HG02571 (cell line): Measurements from ENCODE around the gene CPE.
"Not testable (repeated sequence)": the region's sequence is repeated elsewhere in the genome, so short reads cannot be mapped to it uniquely, and the experiment has no call there.

Experiments used
- ATAC-seq: cut with Tn5 transposase; IDR thresholded peaks from one replicate; pipeline ENCODE4 v1.9.1; 2021; ENCODE audit warnings: mild to moderate bottlenecking, moderate library complexity; ENCODE audit not compliant: unreplicated experiment

The CPE gene

DNA sequence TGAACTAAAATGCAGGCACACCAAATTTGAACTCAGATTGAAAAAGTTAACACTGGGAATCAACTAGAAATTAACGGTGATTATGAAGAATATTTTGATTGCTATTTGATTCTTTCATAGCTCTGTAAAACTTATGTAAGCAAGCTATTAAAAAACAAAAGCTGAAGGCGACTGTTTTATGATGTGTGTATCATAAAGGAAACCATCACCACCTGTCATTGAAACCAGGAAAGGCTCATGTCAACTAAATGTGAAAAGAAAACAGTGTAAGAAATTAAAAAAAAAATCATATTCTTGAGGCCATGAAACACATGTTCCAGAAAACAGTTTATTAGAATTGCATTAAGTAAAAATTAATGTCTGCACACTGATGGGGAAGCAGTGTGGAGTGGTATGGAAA lies 24.2 kb downstream of the CPE start:
- ATAC-seq = no peak

DNA sequence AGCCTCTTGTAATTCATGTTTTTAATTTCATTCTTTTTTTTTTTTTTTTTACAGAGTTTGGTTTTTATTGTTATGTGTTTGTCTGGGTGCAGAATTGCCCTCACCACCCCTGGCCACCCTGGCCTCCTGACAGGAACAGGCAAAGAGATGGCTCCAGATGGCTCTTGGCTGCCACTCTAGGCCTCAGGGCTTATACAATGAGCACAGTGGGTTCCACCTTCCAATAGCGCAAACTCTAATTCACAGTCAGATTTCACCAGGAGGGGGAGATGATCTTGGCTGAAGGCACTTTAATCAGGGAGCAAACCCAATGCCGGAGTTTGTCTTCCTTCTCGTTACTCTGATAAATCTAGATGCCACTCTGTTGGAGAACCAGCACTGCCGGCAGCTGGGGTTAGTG lies 24.8 kb downstream of the CPE start:
- ATAC-seq = no peak

DNA sequence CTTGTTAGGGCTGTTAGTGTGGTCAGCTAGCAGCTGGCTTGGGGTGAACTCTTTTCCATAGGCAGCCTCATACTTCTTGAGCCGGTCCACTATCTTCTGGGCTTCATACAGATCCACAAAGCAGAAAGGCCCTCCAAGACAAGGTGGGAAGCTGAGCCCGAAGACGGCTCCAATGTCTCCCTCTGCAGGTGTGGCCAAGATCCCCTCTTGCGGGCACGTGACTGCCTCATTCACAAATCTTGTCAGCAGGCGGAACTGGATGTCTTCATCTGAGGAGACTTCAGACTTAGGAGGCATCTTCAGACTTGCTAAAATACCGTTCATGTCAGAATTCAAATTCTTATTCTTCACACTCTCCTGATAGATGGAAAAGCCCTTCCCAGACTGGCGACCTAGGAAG lies 25.3 kb downstream of the CPE start:
- ATAC-seq = no peak

DNA sequence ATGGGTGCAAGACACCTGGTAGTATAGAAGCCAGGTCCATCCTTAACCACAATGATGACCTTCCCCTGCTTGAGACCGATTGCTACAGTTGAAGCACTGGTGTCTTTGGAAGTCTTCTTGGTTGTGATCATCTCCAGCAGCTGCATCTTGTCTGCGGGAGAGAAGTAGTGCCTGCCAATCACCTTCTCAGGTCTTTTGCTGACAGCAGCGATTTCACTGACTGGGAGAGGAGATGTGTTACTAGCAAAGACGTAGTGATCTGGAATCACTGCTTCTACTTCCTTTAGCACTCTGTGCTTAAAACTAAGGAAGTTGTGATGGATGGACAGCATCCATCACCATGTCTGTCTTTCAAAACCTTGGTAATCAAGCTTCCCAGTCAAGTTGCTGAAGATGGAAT lies 25.9 kb downstream of the CPE start:
- no peak for ATAC-seq

DNA sequence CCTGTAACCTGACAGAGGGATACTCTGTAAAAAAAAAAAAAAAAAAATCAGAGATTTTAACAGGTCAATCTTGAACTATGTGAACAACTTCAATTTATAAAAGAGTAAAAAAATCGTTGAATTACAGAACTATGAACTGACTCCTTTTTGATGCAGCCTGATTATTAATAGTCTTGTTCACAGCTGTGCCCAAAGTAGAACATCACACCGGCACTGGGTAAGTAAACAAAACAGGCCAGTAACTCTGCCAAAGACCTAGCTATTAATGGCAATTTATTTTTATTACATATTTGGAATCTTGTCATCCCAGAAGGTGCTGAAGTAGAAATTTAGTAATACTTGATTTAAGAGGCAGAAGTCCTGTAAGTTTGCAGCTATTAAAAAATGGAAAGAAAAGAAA lies 31.4 kb downstream of the CPE start:
- ATAC-seq = no peak

DNA sequence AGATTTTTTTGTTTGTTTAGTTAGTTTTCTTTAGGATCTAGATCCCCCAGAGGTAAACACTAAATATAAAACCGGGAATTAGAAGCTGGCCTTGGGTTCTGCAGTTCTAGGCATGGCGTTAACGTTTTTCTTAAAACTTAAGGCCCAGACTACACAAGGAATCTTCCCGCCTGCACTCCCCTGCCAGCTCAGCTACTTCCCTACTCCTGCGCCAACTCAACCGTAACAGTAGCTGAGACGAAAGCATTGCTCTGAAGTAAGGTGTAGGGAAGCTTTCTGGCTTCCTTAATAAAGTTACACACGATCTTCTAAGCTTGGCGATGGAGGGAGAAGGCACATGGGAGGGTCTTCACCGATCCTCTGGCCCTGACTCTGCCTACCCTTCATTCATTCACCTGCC lies 37.1 kb downstream of the CPE start:
- no peak for ATAC-seq

DNA sequence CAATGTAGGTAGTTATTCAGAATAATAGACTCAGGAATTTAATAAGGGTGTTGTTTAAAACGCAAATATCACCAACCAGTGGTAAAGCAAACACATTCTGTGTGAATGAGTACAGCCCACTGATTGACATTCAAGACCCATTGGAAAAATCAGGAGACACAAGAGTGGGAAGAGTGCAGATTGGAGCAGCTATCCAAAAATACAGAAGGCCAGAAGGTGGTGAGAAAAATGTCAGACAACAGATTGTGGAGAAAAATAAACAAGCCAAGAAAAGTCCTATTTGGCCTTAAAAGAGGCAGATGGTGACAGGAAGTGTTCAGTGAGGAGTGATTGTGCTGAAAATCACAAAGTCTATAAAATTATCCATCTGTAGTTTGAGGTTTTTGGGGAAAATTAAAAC lies 39.3 kb downstream of the CPE start:
- no peak for ATAC-seq

DNA sequence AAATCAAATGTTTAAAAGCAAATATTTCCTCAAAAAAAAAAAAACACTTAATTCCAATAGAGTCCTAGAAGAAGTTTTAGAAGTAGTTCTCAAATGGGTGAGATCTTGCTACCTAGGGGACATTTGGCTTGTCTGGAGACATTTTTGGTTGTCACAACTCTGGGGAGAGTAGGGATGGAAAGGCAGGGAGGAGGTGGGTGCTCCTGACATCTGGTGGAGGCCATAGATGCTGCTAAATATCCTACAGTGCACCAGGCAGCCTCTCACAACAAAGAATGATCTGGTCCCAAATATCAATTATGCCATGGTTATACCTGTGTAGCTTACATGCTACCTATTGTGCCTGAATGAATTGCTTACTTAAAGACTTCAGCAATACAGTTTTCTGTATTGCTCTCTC lies 46.8 kb downstream of the CPE start:
- ATAC-seq = no peak

DNA sequence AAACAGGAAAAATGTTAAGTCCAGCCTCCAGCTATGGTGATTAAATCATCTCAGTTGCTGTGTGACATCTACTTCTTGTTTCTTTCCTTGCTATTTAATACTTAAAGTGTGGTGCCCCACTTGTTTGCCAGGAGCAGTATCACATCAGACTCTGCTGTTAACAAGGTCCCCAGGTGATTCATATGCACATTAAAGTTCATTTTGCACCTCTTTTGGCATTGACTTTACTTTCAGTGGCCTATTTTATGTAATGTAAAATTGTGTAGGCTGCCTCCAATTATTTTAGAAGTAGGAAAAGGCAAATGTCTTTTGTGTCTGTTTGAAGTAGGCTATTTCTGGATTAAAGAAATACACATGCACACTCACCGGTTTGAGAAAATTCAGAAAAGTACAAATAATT lies 47.5 kb downstream of the CPE start:
- no peak for ATAC-seq

DNA sequence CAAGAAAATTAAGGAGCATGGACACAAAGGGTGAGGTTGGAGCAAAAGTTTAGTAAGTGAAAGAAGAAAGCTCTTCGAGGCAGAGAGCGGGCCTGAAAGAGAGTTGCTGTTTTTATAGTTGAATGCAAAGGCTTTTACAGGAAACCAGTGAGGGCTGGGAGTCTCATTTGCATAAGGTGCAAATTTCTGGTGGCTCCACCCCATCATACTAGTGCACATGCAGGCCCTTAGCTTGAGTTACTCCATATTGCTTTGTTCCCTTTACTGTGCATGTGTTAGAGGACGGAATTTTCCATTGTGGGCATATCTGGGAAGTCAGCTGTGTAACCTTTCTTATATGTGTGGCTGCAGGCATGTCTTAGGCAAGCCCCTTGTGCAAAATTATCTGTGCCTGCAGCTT lies 48.0 kb downstream of the CPE start:
- no peak for ATAC-seq

DNA sequence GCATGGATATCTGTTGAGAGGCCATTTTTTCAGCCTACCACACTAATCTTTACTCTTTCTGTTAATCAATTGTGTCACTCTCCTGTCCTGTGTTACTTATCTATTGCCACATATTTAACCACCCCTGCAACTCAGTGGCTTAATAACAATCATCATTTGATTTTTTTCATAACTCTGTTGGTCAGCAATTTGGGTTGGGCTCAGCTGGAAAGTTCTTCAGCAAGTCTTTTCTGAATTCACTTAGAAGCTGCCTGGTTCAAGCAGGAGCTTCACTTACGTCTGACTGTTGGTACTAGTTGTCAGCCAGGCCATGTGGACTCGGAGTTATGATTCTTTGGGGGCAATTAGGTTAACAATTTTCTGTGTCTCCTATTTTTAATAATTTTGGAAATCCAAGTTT lies 50.1 kb downstream of the CPE start:
- no peak for ATAC-seq

DNA sequence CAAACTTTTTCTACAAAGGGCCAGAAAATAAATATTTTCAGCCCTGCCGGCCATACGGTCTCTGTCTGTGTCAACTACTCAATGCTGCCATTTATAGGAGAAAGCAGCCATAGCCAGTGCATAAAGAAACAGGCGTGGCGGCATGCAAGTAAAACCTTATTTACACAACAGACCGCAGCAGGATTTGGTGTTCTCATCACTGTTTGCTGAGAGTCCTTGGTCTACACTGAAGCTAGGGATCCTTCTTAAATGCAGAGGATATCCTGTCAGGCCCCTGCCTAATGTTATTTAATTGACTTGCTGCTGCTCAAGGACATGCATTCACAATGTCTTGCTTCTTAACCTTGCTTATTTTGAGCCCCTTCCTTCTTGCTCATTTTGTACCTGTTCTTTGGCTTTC lies 54.7 kb downstream of the CPE start:
- ATAC-seq = no peak

DNA sequence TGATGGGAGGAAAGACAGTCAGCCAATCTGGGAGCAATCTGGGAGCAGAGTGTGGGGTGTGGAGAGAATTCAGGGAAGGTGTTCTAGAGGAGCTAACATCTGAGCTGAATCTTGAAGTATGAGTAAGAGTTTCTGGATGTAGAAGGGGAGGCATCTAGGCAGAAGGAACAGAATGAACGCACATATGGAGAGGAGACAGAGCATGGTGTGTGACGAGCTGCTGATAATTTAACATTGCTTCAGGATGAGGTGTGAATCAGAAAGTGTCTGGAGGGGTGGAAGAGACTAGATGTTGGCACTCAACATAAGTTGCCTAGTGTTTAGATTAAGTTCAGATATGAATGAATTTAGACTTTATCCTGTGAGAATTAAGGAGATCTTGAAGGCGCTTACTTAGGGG lies 58.9 kb downstream of the CPE start:
- no peak for ATAC-seq

DNA sequence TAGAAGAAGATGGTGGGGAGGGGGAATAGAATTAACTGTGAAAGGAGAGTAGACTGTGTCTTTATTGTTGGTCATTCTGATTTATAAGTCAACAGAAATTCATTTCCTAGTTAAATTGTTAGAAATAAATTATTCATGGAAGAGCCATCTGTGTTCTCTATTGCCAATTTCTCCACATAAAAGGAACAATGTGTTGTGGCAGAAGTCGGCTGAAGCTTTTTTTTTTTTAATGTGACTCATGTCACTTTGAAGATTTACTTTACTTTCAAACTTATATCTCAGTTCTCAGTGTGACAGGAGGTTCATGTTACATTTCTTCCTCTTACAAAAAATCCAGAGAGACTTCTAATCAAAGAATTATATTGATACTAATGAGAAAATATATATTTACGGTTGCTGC lies 60.5 kb downstream of the CPE start:
- ATAC-seq = no peak

DNA sequence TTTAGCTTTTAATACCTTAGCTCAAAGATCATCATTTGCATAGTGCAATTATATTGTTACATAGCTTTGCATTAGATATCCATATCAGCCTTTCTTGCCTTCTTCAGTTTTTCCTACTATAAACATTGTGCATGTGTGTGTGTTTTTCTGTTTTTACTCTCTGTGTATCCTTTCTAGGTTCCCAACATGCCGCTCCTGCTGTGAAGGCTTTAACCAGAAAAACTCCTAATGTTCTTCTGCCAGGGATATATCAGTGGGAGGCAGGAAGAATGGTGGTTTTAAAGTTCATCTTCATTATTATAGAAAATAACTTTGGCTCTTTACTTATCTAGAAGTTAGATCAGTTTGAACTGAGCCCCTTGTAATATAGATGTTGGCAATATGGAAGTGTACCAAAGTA lies 61.2 kb downstream of the CPE start:
- no peak for ATAC-seq

DNA sequence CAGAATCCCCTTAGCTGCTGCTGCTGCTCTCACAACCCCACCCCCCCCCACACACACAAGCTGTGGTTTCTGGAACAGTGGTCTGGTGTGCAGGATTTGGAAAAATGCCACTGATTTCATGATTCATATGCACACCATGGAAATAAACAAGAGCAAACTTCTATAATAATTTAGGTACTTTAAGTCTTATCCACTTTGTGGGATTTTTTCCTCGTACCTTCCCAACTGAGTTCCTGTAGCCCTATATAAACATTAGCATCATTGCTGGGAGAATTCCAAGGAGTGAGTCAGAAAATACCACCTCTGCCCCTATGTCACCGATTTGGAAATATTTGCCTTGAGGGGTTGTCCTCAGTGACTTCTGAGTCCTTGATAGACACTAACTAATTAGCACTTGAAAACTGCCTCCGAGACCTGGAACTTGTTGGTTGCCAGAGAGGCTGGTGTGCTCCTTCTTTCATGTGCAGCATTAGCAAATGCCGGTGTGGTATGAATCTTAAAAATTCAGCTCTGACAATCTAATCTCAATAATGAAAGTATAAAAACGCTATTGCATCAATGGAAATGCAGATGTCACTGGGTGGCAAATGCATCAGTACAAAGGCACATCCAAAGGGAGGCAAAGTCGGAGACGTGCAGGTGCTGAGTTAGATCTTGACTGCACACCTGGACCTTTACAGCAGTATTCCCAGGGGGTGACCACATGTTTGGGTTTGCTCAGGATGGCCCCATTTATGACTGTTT lies 61.8 kb downstream of the CPE start:
- no peak for ATAC-seq

DNA sequence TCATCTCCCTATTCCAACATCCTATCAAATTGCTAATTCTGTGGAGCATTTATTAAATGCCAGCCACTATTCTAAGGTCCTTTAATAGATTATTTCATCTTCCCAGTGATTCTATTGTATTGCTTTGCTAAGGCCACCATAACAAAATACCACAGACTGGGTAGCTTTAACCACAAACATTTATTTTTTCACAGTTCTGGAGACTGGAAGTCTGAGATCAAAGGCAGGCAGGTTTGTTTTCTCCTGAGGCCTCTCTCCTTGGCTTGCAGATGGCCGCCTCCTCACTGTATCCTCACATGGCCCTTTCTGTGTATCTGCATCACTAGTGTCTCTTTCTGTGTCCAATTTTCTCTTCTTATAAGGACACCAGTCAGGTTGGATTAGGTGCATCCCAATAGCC lies 64.5 kb downstream of the CPE start:
- ATAC-seq = no peak

DNA sequence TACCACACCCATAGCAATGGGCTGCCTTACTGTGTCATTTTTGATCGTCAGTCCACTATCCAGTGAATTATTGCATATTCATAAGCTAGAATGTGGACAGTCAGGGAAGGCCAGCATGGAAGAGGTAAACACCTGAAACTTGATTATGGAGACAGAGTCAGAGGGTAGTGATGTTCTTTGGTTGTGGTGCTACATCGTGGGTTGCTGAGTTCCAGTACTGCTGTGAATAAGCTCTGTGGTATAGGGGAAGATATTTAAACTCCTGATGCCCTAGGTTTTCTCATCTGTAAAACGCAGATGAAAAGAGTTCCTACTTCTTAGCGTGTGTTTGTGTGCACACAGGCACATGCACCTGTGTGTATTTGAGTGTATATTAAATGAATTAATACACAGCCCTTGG lies 69.9 kb downstream of the CPE start:
- no peak for ATAC-seq

DNA sequence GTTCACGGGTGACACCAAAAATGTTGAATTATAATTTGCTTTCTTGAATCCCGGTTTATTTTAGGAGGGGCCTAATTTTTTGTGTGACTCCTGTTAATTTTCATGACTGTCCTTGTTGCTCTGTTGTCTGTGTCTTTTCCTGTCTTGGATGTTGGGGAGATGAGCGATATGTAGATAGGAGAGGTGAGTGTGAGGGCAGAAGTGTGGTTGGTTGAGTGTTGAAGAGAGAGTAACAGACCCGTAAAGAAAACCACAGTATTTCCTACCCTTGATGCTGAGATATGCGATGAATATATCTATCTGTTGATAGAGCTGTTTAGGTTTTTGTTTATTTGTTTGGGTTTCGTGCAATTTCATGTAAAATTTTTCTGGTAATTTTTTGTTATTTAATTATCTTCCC lies 70.5 kb downstream of the CPE start:
- no peak for ATAC-seq

DNA sequence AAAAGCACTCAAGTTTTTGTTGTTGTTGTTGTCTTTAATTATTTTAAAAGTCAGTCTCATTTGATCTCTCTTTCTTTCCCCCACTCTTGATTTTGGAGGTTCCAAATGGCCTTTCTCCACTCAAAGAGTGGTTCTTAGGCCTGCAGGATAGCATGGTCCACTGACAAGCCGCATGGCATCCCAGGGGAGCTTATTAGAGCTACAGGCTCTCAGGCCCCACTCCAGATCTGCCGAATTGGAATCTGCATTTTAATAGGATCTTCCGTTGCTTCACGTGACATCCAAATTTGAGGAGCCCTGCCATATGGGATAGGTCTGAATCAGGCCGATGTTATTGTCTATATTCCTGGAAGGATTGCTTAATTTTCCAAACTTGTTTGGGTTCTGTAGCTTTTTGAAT lies 72.1 kb downstream of the CPE start:
- ATAC-seq = no peak

DNA sequence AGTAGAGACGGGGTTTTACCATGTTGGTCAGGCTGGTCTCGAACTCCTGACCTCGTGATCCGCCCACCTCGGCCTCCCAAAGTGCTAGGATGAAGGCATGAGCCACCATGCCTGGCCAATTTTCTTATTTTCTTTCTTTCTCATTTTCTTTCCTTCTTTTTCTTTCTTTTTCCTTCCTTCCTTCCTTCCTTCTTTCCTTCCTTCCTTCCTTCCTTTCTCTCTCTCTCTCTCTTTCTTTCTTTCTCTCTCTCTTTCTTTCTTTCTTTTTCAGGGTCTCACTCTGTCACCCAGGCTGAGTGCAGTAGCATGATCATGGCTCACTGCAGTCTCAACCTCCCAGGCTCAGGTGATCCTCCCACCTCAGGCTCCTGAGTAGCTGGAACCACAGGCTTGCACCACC lies 74.3 kb downstream of the CPE start:
- not testable (repeated sequence) for ATAC-seq

DNA sequence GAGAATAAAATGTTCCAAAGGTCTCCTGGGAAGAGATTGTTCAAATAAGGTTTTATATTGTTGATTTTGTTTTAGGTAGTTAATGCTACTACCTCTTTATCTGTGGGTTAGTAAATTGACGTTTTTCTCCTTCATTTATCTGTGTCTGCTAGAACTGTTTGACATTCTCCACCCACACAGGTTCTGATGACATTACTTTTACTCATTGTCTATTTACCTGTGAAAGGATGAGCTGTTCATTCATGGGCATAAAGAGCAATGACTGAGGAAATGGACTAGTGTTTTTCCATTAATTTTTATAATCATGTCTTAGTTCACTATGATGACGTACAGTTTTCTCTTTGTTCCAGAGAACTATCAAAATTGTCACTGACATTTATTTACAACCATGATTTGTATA lies 75.6 kb downstream of the CPE start:
- no peak for ATAC-seq

DNA sequence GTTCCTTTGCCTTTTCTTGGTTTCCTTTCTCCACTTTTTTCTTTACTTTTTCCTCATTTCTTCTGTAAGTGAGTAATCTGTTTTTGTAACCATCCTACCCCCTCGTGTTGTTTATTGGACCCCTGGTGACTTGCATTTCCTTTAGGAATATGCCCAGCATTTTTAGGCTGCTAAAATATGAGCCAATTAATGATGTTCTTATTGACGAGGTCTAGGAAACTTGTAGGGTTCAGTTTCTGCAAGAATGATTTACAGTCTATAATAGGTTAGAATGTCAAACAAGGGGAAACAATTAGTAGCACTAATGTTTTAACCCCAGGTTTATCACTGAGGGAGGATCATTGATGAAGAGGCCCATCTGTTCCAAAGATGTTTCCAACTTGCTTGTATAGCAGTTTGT lies 79.0 kb downstream of the CPE start:
- ATAC-seq = no peak

DNA sequence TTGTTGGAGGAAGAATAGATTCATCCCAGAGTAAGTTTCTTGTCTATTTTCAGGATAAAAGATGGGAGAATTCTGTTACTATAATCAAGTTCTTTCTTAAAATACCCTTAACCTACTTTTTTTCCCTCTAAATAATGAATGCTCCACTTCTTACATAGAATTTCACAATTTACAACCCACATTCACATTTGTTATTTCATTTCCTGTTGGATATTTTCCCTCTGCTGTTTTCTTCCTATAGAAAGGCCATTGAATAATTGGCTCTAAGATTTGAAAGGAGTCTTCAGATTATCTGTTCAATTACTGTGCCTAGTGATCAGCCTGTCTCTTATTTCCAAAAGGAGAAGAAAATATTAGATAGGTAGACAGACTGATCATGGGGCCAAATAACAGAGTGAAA lies 79.7 kb downstream of the CPE start:
- no peak for ATAC-seq
